Bone marrow (tissue), 2 donors: ENCODE data around the gene PCDHB10.
A peak's percentile ranks its signal among the peaks of the same experiment; 100 is the strongest.
"Not testable (repeated sequence)": the region's sequence is repeated elsewhere in the genome, so short reads cannot be mapped to it uniquely, and the experiment has no call there.

Experiments used
- DNase-seq, 2 donors: peaks; one replicate each; lab custom pipeline; 2025; lab: John Stamatoyannopoulos, UW

PCDHB10 gene

DNA sequence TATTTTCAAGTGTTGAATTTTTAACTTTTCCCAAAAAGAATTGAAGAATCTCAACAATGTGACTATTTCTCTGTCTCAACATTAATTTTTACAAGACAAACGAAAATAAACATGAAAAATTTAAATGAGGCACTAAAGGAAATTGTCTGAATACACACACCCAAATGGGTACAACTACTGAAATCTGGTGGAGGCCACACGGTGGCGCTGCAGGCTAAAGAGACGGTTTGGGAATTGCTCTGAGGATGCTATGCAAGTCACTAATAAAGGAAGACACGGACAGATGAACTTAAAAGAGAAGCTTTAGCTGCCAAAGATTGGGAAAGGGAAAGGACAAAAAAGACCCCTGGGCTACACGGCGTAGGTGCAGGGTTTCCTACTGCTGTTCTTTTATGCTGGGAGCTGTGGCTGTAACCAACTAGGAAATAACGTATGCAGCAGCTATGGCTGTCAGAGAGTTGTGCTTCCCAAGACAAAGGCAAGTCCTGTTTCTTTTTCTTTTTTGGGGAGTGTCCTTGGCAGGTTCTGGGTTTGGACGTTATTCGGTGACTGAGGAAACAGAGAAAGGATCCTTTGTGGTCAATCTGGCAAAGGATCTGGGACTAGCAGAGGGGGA, at the start of gene PCDHB10:
Gene PCDHB10, plus strand, starts transcription at position 244 of the 616 bp plus-strand sequence. Its CDS starts 200 bp downstream, at position 444.
- peak in 1 of 2 donors; percentile 64 for DNase-seq

DNA sequence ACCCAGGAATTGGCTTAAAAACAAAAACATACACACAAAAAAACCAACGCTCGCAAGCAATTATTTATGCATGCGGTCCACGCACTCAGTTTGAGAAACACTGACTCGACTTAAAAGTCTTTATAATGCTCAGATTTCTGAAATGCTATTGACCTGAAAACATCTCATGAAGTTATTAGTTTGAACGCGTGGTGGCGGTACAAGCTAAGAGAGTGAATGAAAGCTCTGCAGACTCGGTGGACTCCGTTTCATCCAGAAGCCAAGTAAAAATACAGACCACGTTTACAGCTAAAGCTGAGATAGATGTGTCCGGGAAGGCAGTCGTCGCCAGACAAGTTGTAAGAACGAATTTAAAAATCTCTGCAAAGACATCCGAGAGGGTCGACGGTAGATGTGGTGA, 42.3 kb upstream of the PCDHB10 start, which contains the start of gene PCDHB6:
Gene PCDHB6, plus strand, starts transcription at position 246 of the 400 bp plus-strand sequence. CDS start 201 bp downstream, outside the sequence.
- no peak for DNase-seq

DNA sequence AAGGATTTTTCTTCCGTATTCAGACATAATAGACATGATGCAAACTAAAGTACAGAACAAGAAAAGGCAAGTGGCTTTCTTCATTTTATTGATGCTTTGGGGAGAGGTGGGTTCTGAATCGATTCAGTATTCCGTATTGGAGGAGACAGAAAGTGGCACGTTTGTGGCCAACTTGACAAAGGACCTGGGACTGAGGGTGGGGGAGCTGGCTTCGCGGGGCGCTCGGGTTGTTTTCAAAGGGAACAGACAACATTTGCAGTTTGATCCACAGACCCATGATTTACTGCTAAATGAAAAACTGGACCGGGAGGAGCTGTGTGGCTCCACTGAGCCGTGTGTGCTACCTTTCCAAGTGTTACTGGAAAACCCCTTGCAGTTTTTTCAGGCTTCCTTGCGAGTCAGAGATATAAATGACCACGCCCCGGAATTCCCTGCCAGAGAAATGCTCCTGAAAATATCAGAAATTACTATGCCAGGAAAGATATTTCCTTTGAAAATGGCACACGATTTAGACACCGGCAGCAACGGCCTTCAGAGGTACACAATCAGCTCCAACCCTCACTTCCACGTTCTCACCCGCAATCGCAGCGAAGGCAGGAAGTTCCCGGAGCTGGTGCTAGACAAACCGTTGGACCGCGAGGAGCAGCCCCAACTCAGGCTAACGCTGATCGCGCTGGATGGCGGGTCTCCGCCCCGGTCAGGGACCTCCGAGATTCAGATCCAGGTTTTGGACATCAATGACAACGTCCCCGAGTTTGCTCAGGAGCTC, 41.7 kb upstream of the PCDHB10 start:
- DNase-seq: no peak

DNA sequence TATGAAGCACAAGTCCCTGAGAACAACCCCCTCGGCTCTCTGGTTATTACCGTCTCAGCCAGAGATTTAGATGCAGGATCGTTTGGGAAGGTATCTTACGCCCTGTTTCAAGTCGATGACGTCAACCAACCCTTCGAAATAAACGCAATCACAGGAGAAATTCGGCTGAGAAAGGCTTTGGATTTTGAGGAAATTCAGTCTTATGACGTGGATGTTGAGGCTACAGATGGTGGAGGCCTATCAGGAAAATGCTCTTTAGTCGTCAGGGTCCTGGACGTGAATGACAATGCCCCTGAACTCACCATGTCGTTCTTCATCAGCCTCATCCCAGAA, 41.2 kb upstream of the PCDHB10 start:
- DNase-seq: no peak

DNA sequence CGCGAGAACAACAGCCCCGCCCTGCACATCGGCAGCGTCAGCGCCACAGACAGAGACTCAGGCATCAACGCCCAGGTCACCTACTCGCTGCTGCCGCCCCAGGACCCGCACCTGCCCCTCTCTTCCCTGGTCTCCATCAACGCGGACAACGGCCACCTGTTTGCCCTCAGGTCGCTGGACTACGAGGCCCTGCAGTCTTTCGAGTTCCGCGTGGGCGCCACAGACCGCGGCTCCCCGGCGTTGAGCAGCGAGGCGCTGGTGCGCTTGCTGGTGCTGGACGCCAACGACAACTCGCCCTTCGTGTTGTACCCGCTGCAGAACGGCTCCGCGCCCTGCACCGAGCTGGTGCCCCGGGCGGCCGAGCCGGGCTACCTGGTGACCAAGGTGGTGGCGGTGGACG, 40.5 kb upstream of the PCDHB10 start:
- DNase-seq: not testable (repeated sequence)

DNA sequence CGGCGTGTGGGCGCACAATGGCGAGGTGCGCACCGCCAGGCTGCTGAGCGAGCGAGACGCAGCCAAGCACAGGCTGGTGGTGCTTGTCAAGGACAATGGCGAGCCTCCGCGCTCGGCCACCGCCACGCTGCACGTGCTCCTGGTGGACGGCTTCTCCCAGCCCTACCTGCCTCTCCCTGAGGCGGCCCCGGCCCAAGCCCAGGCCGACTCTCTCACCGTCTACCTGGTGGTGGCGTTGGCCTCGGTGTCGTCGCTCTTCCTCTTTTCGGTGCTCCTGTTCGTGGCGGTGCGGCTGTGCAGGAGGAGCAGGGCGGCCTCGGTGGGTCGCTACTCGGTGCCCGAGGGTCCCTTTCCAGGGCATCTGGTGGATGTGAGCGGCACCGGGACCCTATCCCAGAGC, 40.1 kb upstream of the PCDHB10 start:
- DNase-seq: not testable (repeated sequence)

DNA sequence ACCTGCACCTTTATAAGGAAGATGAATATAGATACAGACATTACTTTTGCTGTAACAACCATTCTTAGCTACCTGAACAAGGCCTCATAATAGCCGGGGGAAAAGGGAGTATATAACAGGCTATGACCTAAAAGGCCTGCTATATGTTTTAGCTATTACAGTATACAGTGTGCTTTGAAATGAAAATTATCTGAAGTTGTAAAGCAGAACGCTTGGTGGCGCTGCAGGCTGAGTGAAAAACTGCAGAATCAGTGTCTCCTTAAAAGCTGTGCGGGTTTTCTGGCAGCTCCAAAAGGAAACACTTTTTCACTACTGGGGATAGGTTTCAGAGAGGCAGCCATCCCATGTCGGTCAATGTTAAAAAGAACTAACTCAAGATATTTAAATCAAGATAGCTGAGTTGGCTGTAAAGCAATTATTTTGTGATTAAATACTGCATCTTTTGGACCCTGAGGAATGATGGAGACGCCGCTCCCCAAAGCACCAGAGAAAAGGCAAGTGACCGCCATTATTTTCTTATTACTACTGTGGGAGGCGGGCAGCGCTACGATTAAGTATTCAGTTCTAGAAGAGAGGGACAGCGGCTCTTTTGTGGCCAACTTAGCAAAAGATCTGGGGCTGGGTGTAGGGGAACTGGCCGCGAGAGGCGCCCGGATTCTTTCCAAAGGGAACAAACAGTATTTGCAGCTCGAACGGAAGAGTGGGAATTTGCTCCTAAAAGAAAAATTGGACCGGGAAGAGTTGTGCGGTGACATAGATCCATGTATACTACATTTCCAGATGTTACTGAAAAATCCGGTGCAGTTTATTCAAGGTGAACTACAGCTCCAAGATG, 36.4 kb upstream of the PCDHB10 start:
- DNase-seq: no peak

DNA sequence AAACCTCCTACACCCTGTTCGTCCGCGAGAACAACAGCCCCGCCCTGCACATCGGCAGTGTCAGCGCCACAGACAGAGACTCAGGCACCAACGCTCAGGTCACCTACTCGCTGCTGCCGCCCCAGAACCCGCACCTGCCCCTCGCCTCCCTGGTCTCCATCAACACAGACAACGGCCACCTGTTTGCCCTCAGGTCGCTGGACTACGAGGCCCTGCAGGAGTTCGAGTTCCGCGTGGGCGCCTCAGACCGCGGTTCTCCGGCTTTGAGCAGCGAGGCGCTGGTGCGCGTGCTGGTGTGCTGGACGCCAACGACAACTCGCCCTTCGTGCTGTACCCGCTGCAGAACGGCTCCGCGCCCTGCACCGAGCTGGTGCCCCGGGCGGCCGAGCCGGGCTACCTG, 34.8 kb upstream of the PCDHB10 start:
- DNase-seq: not testable (repeated sequence)

DNA sequence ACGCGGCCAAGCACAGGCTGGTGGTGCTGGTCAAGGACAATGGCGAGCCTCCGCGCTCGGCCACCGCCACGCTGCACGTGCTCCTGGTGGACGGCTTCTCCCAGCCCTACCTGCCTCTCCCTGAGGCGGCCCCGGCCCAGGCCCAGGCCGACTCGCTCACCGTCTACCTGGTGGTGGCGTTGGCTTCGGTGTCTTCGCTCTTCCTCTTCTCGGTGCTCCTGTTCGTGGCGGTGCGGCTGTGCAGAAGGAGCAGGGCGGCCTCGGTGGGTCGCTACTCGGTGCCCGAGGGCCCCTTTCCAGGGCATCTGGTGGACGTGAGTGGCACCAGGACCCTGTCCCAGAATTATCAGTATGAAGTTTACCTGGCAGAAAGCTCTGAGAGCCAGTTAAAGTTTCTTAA, 34.3 kb upstream of the PCDHB10 start:
- not testable (repeated sequence) for DNase-seq

DNA sequence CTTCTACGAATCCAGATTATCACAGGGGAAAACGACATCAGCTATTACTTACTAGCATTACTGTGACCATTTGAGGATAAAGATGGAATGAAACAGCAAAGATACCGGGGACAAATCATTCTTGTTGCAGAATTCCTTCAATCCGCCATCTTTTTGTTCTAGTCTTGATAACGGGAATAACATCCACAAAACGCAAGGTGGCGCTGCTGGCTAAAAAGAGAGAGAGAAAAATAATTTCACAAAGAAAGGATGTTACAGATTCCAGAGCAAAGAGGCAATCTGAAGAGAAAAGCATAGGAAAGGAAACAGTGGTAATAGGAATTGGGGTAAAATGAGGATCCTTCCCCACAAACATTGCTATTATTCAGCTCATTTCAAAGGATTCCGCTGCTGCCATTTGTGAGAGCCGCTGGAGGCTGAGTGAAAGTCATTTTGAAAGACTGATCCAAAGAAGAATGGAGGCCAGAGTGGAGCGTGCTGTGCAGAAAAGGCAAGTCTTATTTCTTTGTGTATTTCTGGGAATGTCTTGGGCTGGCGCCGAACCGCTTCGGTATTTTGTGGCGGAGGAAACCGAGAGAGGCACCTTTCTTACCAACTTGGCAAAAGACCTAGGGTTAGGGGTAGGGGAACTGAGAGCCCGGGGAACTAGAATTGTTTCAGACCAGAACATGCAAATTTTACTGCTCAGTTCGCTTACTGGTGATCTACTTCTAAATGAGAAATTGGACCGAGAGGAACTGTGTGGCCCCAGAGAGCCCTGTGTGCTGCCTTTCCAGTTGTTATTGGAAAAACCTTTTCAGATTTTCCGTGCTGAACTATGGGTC, 19.6 kb upstream of the PCDHB10 start, which contains the start of gene PCDHB7:
Gene PCDHB7, plus strand, starts transcription at position 264 of the 824 bp plus-strand sequence. Its CDS starts 192 bp downstream, at position 456.
- peak in 1 of 2 donors; percentile 2 for DNase-seq

DNA sequence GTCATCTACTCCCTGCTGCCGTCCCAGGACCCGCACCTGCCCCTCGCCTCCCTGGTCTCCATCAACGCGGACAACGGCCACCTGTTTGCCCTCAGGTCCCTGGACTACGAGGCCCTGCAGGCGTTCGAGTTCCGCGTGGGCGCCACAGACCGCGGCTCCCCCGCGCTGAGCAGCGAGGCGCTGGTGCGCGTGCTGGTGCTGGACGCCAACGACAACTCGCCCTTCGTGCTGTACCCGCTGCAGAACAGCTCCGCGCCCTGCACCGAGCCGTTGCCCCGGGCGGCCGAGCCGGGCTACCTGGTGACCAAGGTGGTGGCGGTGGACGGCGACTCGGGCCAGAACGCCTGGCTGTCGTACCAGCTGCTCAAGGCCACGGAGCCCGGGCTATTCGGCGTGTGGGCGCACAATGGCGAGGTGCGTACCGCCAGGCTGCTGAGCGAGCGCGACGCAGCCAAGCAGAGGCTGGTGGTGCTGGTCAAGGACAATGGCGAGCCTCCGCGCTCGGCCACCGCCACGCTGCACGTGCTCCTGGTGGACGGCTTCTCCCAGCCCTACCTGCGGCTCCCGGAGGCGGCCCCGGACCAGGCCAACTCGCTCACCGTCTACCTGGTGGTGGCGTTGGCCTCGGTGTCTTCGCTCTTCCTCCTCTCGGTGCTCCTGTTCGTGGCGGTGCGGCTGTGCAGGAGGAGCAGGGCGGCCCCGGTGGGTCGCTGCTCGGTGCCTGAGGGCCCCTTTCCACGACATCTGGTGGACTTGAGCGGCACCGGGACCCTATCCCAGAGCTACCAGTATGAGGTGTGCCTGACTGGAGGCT, 17.7 kb upstream of the PCDHB10 start:
- DNase-seq: not testable (repeated sequence)

DNA sequence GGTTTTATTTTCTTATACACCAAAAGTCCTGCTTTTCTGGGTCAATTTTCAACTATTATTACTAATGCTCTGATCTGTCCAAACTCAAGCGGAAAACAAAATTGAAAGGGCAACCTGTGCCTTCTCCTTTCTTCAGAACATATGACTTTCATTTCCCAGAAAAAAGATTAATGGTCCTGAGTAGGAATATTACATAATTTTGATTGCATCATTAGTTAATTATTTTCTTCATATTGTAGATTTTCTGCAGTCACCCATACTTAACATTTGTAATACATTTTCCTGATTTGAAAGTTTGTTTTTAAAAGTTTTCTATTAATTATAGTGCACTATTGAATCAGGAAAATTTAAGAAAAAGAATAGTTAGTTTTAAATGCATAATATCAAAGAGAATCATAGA, 16.2 kb upstream of the PCDHB10 start:
- no peak for DNase-seq

DNA sequence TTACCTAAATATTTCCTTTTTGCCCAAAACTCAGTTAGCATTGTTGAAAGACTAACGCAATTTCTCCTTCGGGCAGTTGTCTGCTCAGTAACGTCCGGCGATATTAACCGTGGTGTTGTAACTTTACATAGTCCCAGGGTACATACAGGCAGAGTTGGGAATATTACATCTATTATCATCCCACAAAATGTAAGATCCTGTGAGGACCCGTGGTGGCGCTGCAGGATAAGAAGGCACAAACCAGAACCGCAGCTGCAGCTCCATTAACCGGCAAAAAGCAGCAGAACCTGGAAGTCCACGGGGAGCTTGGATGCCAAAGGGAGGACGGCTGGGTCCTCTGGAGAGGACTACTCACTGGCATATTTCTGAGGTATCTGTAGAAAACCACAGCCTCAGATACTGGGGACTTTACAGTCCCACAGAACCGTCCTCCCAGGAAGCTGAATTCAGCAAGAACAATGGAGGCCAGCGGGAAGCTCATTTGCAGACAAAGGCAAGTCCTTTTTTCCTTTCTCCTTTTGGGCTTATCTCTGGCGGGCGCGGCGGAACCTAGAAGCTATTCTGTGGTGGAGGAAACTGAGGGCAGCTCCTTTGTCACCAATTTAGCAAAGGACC, 14.5 kb upstream of the PCDHB10 start, which contains the start of gene PCDHB8:
Gene PCDHB8, plus strand, starts transcription at position 214 of the 615 bp plus-strand sequence. Its CDS starts 245 bp downstream, at position 459.
- DNase-seq: not testable (repeated sequence)

DNA sequence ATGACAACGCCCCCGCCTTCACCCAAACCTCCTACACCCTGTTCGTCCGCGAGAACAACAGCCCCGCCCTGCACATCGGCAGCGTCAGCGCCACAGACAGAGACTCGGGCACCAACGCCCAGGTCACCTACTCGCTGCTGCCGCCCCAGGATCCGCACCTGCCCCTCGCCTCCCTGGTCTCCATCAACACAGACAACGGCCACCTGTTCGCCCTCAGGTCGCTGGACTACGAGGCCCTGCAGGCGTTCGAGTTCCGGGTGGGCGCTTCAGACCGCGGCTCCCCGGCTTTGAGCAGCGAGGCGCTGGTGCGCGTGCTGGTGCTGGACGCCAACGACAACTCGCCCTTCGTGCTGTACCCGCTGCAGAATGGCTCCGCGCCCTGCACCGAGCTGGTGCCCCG, 12.8 kb upstream of the PCDHB10 start:
- DNase-seq: not testable (repeated sequence)

DNA sequence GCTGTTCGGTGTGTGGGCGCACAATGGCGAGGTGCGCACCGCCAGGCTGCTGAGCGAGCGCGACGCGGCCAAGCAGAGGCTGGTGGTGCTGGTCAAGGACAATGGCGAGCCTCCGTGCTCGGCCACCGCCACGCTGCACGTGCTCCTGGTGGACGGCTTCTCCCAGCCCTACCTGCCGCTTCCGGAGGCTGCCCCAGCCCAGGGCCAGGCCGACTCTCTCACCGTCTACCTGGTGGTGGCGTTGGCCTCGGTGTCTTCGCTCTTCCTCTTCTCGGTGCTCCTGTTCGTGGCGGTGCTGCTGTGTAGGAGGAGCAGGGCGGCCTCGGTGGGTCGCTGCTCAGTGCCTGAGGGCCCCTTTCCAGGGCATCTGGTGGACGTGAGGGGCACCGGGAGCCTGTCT, 12.3 kb upstream of the PCDHB10 start:
- DNase-seq: not testable (repeated sequence)

DNA sequence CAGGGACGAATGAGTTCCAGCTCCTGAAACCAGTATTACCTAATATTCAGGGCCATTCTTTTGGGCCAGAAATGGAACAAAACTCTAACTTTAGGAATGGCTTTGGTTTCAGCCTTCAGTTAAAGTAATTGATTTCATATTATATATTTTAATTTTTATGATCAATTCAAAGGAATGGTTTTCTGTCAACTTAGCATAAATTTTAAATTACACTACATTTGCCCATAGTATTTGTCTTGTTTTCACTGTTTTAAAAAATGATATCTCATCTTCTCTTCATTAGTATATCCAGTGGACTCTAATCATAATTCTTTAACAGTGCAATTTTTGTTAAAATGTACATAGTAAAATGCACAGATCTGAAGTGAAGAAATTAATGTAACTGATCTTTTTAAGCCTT, 11.8 kb upstream of the PCDHB10 start:
- no peak for DNase-seq

DNA sequence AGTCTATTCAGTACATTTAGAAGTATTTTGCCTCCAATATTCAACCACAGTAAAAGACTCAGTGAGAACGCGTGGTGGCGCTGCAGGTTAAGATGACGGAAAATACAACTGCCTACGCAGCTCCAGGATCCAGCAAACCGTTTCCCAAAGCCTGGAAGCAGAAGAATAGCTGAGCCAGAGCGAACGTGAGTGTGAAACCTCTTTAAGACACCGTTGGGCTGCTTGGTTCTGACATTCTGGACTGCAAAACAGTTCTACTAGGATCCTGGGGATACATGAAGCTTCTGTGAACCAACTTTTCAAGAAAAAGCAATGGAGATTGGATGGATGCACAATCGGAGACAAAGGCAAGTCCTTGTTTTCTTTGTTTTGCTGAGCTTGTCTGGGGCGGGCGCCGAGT, 9.9 kb upstream of the PCDHB10 start, which contains the start of gene PCDHB16:
Gene PCDHB16, plus strand, starts transcription at position 140 of the 400 bp plus-strand sequence. Its CDS starts 173 bp downstream, at position 313.
- DNase-seq: peak in 1 of 2 donors; percentile 2

DNA sequence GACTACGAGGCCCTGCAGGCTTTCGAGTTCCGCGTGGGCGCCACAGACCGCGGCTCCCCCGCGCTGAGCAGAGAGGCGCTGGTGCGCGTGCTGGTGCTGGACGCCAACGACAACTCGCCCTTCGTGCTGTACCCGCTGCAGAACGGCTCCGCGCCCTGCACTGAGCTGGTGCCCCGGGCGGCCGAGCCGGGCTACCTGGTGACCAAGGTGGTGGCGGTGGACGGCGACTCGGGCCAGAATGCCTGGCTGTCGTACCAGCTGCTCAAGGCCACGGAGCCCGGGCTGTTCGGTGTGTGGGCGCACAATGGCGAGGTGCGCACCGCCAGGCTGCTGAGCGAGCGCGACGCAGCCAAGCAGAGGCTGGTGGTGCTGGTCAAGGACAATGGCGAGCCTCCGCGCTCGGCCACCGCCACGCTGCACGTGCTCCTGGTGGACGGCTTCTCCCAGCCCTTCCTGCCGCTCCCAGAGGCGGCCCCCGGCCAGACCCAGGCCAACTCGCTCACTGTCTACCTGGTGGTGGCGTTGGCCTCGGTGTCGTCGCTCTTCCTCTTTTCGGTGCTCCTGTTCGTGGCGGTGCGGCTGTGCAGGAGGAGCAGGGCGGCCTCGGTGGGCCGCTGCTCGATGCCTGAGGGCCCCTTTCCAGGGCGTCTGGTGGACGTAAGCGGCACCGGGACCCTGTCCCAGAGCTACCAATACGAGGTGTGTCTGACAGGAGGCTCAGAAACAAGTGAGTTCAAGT, 7.9 kb upstream of the PCDHB10 start:
- not testable (repeated sequence) for DNase-seq

DNA sequence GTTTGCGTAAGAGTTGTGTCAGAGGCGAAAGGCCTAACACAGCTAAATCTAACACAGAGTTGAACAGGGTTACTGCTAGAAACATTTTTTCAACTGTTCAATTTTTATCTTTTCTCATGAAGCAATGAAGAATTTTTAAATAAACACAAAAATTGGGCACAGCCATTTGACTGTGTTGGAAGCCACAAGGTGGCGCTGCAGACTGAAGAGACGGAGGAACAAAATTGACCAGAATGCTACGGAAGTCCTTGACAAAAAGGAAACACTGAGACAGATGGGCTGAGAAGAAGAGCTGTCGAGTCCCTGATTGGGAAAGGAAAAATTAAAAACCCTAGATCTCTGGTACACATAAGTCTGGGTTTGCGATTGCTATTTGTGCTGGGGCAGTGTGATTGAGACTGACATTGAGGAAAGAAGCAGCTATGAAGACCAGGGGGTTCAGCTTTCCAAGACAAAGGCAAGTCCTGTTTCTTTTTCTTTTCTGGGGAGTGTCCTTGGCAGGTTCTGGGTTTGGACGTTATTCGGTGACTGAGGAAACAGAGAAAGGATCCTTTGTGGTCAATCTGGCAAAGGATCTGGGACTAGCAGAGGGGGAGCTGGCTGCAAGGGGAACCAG, 5.1 kb upstream of the PCDHB10 start, which contains the start of gene PCDHB9:
Gene PCDHB9, plus strand, starts transcription at position 265 of the 616 bp plus-strand sequence. Its CDS starts 158 bp downstream, at position 423.
- peak in 1 of 2 donors; percentile 83 for DNase-seq
